SIG-M5 (cell line): Measurements from ENCODE around the gene OR7A5.
"Not testable (repeated sequence)": the region's sequence is repeated elsewhere in the genome, so short reads cannot be mapped to it uniquely, and the experiment has no call there.

Experiments used
- DNase-seq: peaks from one replicate; lab custom pipeline; 2025; lab: John Stamatoyannopoulos, UW

OR7A5 gene

DNA sequence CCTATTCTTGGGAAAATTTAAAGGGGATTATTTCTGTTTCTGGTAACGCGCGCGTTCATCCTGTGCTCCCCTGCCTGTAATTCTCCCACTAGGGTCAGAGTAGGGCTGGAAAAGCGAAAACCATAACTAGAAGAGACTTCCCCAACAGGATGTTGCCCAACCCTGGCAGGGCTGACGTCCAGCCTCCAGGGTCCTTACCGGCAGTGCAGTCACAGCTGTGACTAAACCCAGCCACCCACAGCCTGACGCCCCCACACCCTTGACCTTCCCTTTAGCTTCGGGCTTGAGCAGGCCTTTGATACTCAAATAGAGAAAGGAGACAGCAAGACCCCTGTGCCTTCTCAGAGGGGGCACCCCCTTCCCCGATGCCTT, 50.3 kb downstream of the OR7A5 start:
- DNase-seq: peak; percentile 19

DNA sequence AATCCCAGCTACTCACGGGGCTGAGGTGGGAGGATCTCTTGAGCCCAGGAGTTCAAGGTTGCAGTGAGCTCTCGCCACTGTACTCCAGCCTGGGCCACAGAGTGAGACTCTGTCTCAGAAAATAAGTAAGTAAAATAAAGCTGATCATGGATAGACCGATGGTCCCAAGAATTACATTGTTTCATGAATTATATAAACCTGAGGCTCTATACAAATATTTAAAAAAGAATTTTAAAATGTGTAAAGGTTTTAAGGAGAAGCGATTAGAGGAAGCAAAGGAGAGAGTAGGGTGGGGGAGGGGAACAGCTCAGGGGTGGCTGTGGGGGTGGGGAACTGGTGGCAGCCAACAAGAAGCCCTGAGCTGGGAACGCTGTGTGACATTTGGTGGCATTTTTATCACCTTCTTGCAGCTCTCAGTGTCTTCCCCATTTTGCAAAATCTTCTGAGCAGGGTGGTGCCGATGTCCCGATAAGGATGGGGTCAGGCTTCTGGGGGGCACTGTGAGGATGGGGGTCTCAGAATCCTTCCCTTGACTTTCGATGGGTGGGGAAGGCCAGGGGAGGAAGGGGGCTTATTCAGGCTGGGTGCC, 51.5 kb downstream of the OR7A5 start:
- DNase-seq: not testable (repeated sequence)

DNA sequence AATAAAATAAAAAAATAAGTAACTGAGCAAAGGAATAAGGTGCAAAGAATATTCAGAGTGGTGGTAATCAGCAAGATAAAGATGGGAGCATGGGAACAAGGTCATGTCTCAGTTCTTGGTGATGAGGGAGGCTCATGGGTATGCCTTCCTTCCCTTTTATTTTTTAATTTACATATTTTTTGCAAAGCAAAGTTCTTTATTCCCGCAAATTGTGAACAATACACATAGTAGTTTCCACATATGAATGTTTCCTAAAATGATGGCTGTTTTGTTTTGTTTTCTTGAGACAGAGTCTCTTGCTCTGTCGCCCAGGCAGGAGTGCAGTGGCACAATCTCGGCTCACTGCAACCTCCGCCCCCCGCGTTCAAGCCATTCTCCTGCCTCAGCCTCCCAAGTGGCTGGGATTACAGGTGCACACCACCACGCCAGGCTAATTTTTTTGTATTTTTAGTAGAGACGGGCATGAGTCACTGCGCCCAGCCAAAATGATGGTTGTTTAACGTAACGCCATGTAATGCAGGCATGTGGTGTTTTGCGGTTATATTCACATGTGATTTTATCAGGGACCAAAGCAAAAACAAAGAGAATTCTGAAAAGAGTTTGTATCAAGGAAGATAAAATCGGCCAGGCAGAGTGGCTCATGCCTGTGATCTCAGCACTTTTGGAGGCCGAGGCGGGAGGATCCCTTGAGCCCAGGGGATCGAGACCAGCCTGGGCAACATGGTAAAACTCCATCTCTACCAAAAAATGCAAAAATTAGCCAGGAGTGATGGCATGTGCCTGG, 52.2 kb downstream of the OR7A5 start:
- DNase-seq: no peak

DNA sequence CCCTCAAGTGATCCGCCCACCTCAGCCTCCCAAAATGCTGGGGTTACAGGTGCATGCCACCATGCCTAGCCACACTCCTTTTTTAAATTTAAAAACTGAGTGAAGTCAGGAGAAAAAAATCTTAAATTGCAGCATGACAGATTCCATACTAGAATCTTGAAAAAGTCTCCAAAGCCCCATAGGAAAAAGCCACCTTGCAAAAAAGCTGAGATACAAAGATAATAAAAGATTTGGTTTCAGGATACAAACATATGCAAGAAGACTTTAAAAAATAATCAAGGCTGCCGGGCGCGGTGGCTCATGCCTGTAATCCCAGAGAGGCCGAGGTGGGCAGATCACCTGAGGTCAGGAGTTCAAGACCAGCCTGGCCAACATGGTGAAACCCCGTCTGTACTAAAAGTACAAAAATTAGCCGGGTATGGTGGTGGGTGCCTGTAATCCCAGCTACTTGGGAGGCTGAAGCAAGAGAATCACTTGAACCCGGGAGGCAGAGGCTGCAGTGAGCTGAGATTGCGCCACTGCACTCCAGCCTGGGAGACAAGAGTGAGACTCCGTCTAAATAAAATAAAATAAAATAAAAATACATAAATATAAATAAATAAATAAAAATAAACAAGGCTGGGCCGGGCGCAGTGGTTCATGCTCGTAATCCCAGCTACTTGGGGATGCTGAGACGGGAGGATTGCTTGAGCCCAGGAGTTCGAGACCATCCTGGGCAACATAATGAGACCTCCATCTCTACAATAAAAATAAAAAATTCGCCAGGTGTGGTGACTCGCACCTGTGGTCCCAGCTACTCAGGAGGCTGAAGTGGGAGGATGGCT, 53.1 kb downstream of the OR7A5 start:
- not testable (repeated sequence) for DNase-seq

DNA sequence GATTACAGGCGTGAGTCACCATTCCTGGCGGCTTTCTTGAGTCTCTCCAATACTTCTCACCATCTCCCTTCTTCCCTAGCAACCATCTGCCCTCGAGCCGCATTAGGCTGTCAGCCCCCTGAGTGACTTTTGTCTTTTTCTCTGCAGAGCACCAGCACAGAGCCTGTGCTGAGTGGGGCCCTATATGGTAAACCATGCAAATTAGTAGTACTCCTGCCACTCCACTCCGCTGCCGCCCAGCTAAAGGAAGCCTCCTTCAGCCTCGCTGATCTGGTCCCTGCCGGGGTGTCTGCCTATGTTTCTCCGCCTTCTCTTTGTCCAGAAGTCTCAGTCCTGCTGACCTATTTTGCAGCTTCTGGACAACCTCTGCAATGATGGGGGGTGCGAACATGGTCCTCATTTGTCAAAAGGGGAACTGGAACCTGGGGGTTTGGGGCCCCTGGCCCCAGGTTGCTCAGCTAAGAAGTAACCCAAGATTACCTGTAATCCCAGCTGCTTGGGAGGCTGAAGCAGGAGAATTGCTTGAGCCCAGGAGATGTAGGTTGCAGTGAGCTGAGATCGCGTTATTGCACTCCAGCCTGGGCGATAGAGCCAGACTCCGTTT, 54.3 kb downstream of the OR7A5 start:
- not testable (repeated sequence) for DNase-seq

DNA sequence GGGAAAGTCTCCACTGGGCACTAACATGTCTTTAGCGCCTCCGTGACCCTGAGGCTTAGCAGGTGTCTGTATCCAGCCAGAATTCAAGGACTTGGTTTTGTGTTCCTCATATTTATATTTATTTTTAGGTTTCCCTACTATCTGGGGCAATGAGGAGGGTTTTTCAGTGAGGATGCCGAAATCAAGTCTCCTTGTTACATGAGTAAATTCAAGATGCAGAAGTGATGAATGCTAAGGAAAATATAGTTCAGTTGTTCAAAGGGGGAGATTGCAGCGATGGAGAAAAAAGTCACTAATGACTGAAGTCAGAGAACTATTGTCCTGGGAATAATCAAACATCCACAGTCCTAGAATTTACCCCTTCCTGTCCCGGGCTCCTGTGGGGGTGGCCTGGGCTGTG, 55.8 kb downstream of the OR7A5 start:
- no peak for DNase-seq

DNA sequence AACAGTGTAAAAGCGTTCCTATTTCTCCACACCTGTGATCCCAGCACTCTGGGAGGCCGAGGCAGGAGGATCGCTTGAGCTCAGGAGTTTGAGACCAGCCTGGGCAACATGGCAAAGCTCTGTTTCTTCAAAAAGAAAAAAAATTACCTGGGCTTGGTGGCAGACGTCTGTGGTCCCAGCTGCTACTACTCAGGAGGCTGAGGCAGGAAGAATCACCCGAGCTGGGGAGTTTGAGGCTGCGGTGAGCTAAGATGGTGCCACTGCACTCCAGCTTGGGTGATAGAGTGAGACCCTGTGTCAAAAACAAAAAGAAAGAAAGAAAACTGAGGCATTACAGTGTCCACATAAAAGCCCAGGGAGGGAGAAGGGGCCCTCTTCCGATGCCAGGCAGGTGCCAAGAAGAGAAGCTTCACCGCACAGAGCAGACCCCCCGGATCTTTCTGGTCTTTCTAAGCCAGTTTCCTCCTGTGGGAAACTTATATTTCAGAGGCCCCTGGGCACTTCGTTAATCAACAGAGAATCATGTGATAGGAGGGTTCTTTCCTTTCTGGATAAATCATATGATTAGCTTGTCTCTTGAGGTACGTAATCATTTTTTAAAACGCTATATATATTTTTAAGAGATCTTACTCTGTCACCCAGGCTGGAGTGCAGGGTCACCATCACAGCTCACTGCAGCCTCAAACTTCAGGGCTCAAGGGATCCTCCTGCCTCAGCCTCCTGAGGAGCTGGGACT, 56.7 kb downstream of the OR7A5 start, which contains the start of gene ADGRE2:
ADGRE2 (minus strand) TSS at position 451 of the 736 bp plus-strand sequence. CDS start 1,804 bp downstream, outside the sequence.
- not testable (repeated sequence) for DNase-seq

DNA sequence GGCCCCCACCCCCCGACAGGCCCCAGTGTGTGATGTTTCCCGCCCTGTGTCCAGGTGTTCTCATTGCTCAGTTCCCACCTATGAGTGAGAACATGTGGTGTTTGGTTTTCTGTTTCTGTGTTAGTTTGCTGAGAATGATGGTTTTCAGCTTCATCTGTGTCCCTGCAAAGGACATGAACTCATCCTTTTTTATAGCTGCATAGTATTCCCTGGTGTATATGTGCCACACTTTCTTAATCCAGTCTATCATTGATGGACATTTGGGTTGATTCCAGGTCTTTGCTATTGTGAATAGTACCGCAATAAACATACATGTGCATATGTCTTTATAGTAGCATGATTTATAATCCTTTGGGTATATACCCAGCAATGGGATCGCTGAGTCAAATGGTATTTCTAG, 57.3 kb downstream of the OR7A5 start:
- DNase-seq: not testable (repeated sequence)
